ENCODE results near the gene C3orf18.

GRCh38 chr3:50542177-50543034 is 25.1 kb downstream of the C3orf18 start:
- TF ChIP-seq, protein P1, sequence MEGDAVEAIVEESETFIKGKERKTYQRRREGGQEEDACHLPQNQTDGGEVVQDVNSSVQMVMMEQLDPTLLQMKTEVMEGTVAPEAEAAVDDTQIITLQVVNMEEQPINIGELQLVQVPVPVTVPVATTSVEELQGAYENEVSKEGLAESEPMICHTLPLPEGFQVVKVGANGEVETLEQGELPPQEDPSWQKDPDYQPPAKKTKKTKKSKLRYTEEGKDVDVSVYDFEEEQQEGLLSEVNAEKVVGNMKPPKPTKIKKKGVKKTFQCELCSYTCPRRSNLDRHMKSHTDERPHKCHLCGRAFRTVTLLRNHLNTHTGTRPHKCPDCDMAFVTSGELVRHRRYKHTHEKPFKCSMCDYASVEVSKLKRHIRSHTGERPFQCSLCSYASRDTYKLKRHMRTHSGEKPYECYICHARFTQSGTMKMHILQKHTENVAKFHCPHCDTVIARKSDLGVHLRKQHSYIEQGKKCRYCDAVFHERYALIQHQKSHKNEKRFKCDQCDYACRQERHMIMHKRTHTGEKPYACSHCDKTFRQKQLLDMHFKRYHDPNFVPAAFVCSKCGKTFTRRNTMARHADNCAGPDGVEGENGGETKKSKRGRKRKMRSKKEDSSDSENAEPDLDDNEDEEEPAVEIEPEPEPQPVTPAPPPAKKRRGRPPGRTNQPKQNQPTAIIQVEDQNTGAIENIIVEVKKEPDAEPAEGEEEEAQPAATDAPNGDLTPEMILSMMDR (IDR thresholded peaks at IDR 0.05), result peak; percentile 80 to 97 (median 90)
- TF ChIP-seq POLR2A (IDR thresholded peaks at IDR 0.05), result no peak

Measured in heart left ventricle (tissue), 13 donors.